Measurements from ENCODE around the gene IMPG2. TPM values are rescaled to one million over a fixed set of nuclear protein-coding genes. Genes with fewer than 3 reads are reported as not detected.

The IMPG2 gene
- total RNA-seq (2014; rRNA removed; shearing (Covaris generic)) (0.11 TPM in 1 of 2 replicates, not detected in the other), polyA plus RNA-seq (2016; fragmentation: Nextera tagmentation; extraction: Ambion mirVana) (0.04 TPM in 1 of 2 replicates, not detected in the other)

GRCh38 chr3:101320475-101320874 is at the start of gene IMPG2:
Gene IMPG2, minus strand, starts transcription at chr3:101320575. Its CDS starts 203 bp downstream, at chr3:101320372.
- Histone ChIP-seq H4K20me1 (ENCODE audit: insufficient read depth) (no peaks in the 10 kb centered on the region), H3K9ac (no peak within 1 kb of the TSS), H3F3A (ENCODE audit: insufficient read depth) (no peaks in the 10 kb centered on the region), H3K79me2 (ENCODE audit: insufficient read depth) (no peaks in the 10 kb centered on the region), H2AFZ (no peak within 1 kb of the TSS), H3K9me2 (ENCODE audit: insufficient read depth) (no peaks in the 10 kb centered on the region), H3K4me1 (ENCODE audit: insufficient read depth) (no peaks in the 10 kb centered on the region), H3K27me3 (replicated peaks; ENCODE audit: insufficient read depth) (no peaks in the 10 kb centered on the region), H3K9me3 (ENCODE audit: low read depth) (no peaks in the 10 kb centered on the region), H3K4me3 (no peak within 1 kb of the TSS), H3K4me2 (ENCODE audit: unreplicated experiment) (no peak within 1 kb of the TSS), H3K27ac (no peak within 1 kb of the TSS), H3K36me3 (ENCODE audit: low read depth) (no peaks in the 10 kb centered on the region)
- TF ChIP-seq EZH2phosphoT487 (IDR thresholded peaks at IDR 0.05; ENCODE audit: insufficient read depth, low read depth) (no peak), EZH2 (IDR thresholded peaks at IDR 0.05; ENCODE audit: insufficient read depth, poor library complexity, severe bottlenecking) (no peak)
- in situ Hi-C loops (cut with MboI), result no loop called here
- DNase-seq, result no peak
- WGBS, 2 experiments (ENCODE audit: low coverage in 1 of 2, low lambda C conversion rate in 2 of 2, missing lambda C conversion rate in 2 of 2), result 93 to 95% methylated on average over 2 of the region's 2 CpGs

- no peak overlapping the region for H2AFZ ChIP-seq
- TF ChIP-seq EZH2phosphoT487 (IDR thresholded peaks at IDR 0.05; ENCODE audit: insufficient read depth, low read depth) (no peak), EZH2 (IDR thresholded peaks at IDR 0.05; ENCODE audit: insufficient read depth, poor library complexity, severe bottlenecking) (no peak)
- H3K27me3 ChIP-seq (replicated peaks; ENCODE audit: insufficient read depth), result no peaks in the 10 kb centered on the region
- H3K9me3 ChIP-seq (ENCODE audit: low read depth), result no peaks in the 10 kb centered on the region
- H3K4me2 ChIP-seq (ENCODE audit: unreplicated experiment), result no peak overlapping the region
- no peak overlapping the region for H3K27ac ChIP-seq
- H3F3A ChIP-seq (ENCODE audit: insufficient read depth), result no peaks in the 10 kb centered on the region
- in situ Hi-C loops (cut with MboI), result no loop called here
- H3K4me1 ChIP-seq (ENCODE audit: insufficient read depth), result no peaks in the 10 kb centered on the region
- no peak for DNase-seq
- H4K20me1 ChIP-seq (ENCODE audit: insufficient read depth), result no peaks in the 10 kb centered on the region
- WGBS, 2 experiments (ENCODE audit: low coverage in 1 of 2, low lambda C conversion rate in 2 of 2, missing lambda C conversion rate in 2 of 2), result 99 to 100% methylated on average over 2 of the region's 2 CpGs
- H3K9ac ChIP-seq, result no peak overlapping the region
- H3K79me2 ChIP-seq (ENCODE audit: insufficient read depth), result no peaks in the 10 kb centered on the region
- H3K36me3 ChIP-seq (ENCODE audit: low read depth), result peaks cover 12% of the 10 kb centered on the region; the same call in 1 of the 2 replicates
- no peak overlapping the region for H3K4me3 ChIP-seq
- no peaks in the 10 kb centered on the region for H3K9me2 ChIP-seq (ENCODE audit: insufficient read depth)
These were observed 42.0 kb upstream of the IMPG2 start for GRCh38 chr3:101362406-101362805.

- Histone ChIP-seq H3K4me1 (ENCODE audit: insufficient read depth) (no peaks in the 10 kb centered on the region), H3K9me3 (ENCODE audit: low read depth) (no peaks in the 10 kb centered on the region), H3K79me2 (ENCODE audit: insufficient read depth) (no peaks in the 10 kb centered on the region), H3K27me3 (replicated peaks; ENCODE audit: insufficient read depth) (no peaks in the 10 kb centered on the region), H3K9me2 (ENCODE audit: insufficient read depth) (no peaks in the 10 kb centered on the region), H3K27ac (no peak overlapping the region), H2AFZ (no peak overlapping the region), H4K20me1 (ENCODE audit: insufficient read depth) (no peaks in the 10 kb centered on the region), H3F3A (ENCODE audit: insufficient read depth) (no peaks in the 10 kb centered on the region), H3K4me2 (ENCODE audit: unreplicated experiment) (no peak overlapping the region), H3K9ac (no peak overlapping the region), H3K36me3 (ENCODE audit: low read depth) (peaks cover 3% of the 10 kb centered on the region; the same call in 1 of the 2 replicates), H3K4me3 (no peak overlapping the region)
- TF ChIP-seq EZH2phosphoT487 (IDR thresholded peaks at IDR 0.05; ENCODE audit: insufficient read depth, low read depth) (no peak), EZH2 (IDR thresholded peaks at IDR 0.05; ENCODE audit: insufficient read depth, poor library complexity, severe bottlenecking) (no peak)
- in situ Hi-C loops (cut with MboI), result no loop called here
- WGBS, 2 experiments (ENCODE audit: low coverage in 1 of 2, low lambda C conversion rate in 2 of 2, missing lambda C conversion rate in 2 of 2), result 93 to 98% methylated on average over 1 of the region's 1 CpG
- DNase-seq, result peak; percentile 1
These were observed 31.5 kb upstream of the IMPG2 start for GRCh38 chr3:101351829-101352228.

GRCh38 chr3:101340591-101340990 is 20.2 kb upstream of the IMPG2 start:
- no peak overlapping the region for H3K4me2 ChIP-seq (ENCODE audit: unreplicated experiment)

More at GRCh38 chr3:101340591-101340990, 20.2 kb upstream of the IMPG2 start:
- 51 to 56% methylated on average over 2 of the region's 2 CpGs for WGBS, 2 experiments (ENCODE audit: low coverage in 1 of 2, low lambda C conversion rate in 2 of 2, missing lambda C conversion rate in 2 of 2)
- Histone ChIP-seq H3K4me1 (ENCODE audit: insufficient read depth) (peaks cover 8% of the 10 kb centered on the region; the same call in 1 of the 2 replicates), H2AFZ (no peak overlapping the region), H3K9ac (no peak overlapping the region), H3K9me3 (ENCODE audit: low read depth) (no peaks in the 10 kb centered on the region), H4K20me1 (ENCODE audit: insufficient read depth) (no peaks in the 10 kb centered on the region), H3K27ac (no peak overlapping the region), H3K36me3 (ENCODE audit: low read depth) (no peaks in the 10 kb centered on the region; the same call in 1 of the 2 replicates), H3K4me3 (no peak overlapping the region), H3K27me3 (replicated peaks; ENCODE audit: insufficient read depth) (no peaks in the 10 kb centered on the region), H3F3A (ENCODE audit: insufficient read depth) (no peaks in the 10 kb centered on the region), H3K79me2 (ENCODE audit: insufficient read depth) (no peaks in the 10 kb centered on the region), H3K9me2 (ENCODE audit: insufficient read depth) (no peaks in the 10 kb centered on the region)
- DNase-seq, result peak; percentile 35
- in situ Hi-C loops (cut with MboI), result no loop called here
- TF ChIP-seq EZH2 (IDR thresholded peaks at IDR 0.05; ENCODE audit: insufficient read depth, poor library complexity, severe bottlenecking) (no peak), EZH2phosphoT487 (IDR thresholded peaks at IDR 0.05; ENCODE audit: insufficient read depth, low read depth) (no peak)

Data from GM23248 (cell line).